Measurements from ENCODE around the gene TTBK1.

The TTBK1 gene

GRCh38 chr6:43262000-43262779 is 18.9 kb downstream of the TTBK1 start:
- DNase-seq (ENCODE audit: low read depth in 1 of 2, low spot score in 1 of 2): peak in 1 of 2 experiments; percentile 47
- no peak for TF ChIP-seq JUND (IDR thresholded peaks at IDR 0.05; ENCODE audit: low read depth)
- in situ Hi-C loops (cut with HindIII; ENCODE audit: low pct_unique_long_range_greater_than_20kb, low sequenced_read_pairs): no loop called here

- no peak for TF ChIP-seq JUND (IDR thresholded peaks at IDR 0.05; ENCODE audit: low read depth)
- no peak for DNase-seq (ENCODE audit: low read depth in 1 of 2, low spot score in 1 of 2)
- in situ Hi-C loops (cut with HindIII; ENCODE audit: low pct_unique_long_range_greater_than_20kb, low sequenced_read_pairs): no loop called here
These were observed 19.6 kb downstream of the TTBK1 start for GRCh38 chr6:43262780-43263313.

DNA sequence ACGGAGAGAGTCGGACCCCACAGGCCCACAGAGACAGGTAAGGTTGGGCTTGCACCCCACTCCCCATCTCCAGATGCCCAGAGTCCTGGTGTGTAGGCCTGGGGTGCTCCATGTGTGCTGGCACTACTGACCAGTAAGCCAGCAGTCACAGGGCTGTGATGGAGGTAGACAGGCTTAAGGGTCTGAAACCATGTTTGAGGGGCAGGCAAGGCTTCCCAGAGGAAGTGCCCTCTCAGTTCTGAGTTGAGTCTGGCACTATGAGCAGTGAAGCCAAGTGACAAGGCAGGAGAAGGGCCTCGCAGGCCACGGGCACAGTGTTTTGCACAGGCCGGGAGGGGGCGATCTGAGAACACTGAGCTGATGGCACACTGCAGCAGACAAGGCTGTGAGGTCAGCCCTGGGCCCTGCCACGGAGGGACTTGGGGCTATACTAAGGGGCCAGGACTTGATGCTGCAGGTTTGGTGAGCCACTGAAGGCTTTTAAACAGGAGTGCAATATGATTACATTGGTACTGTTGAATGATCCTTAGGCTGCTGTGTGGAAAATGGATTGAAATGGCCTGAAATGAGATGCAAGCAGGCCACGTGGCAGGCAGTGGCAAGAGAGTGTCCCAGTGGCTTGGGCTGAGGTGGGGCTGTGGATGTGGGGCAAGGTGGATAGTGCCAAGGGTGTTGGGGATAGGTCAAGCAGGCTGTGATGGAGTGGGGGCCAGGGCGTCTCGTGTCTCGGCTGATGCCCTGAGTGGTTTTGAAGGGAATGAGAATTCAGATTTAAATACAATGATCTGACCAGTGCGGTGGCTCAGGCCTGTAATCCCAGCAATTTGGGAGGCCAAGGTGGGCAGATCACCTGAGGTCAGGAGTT is 20.3 kb downstream of the TTBK1 start:
- peak; percentile 84 to 98 for DNase-seq (ENCODE audit: low read depth in 1 of 2, low spot score in 1 of 2)
- TF ChIP-seq JUND (IDR thresholded peaks at IDR 0.05; ENCODE audit: low read depth): no peak
- in situ Hi-C loops (cut with HindIII; ENCODE audit: low pct_unique_long_range_greater_than_20kb, low sequenced_read_pairs): no loop called here

- in situ Hi-C loops (cut with HindIII; ENCODE audit: low pct_unique_long_range_greater_than_20kb, low sequenced_read_pairs): no loop called here
These were observed 21.4 kb downstream of the TTBK1 start for GRCh38 chr6:43264599-43265145.

DNA sequence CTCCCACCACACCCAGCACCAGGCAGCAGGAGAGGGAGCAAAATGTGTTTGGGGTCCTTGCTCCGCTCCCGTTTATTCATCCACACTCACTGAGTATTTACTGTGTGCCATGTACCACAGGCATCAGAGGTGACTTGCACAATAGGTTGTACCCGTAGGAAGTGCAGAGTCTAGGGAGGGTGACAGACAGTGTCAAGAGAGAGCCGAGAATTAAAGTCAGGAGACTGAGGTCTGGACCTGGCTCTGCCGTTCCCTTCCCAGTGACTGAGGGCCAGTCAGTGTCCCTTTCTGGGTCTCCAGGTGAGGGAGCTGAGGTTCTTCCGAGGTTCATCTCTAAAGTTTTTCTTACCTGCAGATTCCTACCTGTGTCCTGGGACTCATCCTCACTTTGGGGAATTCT is 22.3 kb downstream of the TTBK1 start:
- TF ChIP-seq JUND (IDR thresholded peaks at IDR 0.05; ENCODE audit: low read depth): no peak
- in situ Hi-C loops (cut with HindIII; ENCODE audit: low pct_unique_long_range_greater_than_20kb, low sequenced_read_pairs): no loop called here

More at GRCh38 chr6:43264599-43265145, 21.4 kb downstream of the TTBK1 start:
- TF ChIP-seq JUND (IDR thresholded peaks at IDR 0.05; ENCODE audit: low read depth): no peak
- no peak for DNase-seq (ENCODE audit: low read depth in 1 of 2, low spot score in 1 of 2)

DNA sequence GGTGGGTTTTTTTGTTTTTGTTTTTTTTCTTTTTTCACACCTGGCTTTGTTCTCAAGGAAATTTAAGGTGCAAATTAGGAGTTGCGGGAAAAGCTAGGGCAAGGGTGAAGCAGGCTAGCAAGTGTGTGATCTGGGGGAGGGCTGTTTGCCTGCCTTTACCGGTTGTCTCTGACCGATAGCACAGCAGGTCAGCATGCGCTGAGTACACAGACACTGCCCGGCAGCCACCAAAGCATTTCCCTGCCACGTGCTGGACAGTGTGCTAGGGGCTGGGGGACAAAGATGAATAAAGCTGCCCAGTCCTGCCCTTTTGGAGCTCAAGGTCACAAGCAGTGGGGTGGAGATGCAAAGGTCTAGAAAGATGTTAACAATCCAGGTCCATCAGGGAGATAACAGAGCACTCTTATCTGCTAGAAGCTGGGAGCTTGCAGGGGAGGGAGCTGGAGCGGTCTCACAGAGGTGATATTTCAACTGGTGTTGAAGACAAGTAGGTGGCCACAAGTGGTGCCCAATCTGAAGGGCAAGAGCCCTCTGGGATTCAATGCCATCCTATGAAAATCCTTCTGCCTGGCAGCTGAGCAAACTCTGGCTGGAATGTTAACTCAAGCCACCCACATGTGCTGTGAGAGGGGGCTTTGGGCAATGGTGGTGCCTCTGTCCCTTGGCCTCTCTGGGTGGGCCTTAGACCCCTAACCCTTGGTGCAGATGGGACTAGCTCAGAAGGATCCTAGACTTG is 24.5 kb downstream of the TTBK1 start:
- no peak for TF ChIP-seq JUND (IDR thresholded peaks at IDR 0.05; ENCODE audit: low read depth)
- no peak for DNase-seq (ENCODE audit: low read depth in 1 of 2, low spot score in 1 of 2)
- in situ Hi-C loops (cut with HindIII; ENCODE audit: low pct_unique_long_range_greater_than_20kb, low sequenced_read_pairs): no loop called here

More for the DNA sequence above, 22.3 kb downstream of the TTBK1 start:
- no peak for DNase-seq (ENCODE audit: low read depth in 1 of 2, low spot score in 1 of 2)

DNA sequence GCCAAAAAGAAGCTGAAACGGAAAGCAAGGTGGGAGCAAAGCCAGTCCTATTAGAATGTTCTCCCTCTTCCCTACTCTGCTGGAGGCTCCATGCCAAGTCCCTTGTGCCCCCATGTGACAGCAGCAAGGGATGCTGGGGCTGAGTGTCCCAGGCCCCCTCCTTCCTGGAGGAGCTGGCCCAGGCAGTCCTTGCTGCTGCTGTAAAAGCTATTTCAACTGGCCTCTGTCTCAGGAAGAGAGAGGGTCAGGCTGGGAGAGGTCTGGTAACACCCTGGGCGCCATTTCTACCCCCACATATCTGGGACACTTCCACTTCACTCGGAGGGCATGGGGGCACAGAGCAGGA is 25.0 kb downstream of the TTBK1 start:
- TF ChIP-seq JUND (IDR thresholded peaks at IDR 0.05; ENCODE audit: low read depth): no peak
- in situ Hi-C loops (cut with HindIII; ENCODE audit: low pct_unique_long_range_greater_than_20kb, low sequenced_read_pairs): no loop called here
- DNase-seq (ENCODE audit: low read depth in 1 of 2, low spot score in 1 of 2): no peak

DNA sequence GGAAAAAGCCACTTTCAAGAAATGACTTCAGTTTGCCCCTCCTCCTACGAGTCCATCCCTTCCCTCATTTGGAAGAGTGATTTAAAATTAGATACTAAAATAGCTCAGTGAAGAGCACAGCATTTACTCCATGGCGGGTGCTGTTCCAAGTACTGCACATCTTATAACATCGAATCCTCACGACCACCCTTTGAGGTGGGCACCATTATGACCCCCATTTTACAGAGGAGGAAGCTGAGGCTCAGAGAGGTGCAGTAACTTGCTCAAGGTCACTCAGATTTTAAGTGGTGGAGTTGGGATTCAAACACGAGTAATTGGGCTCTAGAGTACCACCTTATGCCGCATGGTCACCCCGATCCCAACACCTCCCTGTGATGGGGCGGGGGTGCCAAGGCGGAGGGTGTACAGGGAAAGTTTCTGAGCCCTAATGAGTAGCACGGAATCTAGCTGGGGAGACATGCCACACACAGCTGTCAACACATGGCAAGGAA is 25.5 kb downstream of the TTBK1 start:
- no peak for TF ChIP-seq JUND (IDR thresholded peaks at IDR 0.05; ENCODE audit: low read depth)
- in situ Hi-C loops (cut with HindIII; ENCODE audit: low pct_unique_long_range_greater_than_20kb, low sequenced_read_pairs): no loop called here
- no peak for DNase-seq (ENCODE audit: low read depth in 1 of 2, low spot score in 1 of 2)

- in situ Hi-C loops (cut with HindIII; ENCODE audit: low pct_unique_long_range_greater_than_20kb, low sequenced_read_pairs): no loop called here
These were observed 26.2 kb downstream of the TTBK1 start for GRCh38 chr6:43269273-43270007.

DNA sequence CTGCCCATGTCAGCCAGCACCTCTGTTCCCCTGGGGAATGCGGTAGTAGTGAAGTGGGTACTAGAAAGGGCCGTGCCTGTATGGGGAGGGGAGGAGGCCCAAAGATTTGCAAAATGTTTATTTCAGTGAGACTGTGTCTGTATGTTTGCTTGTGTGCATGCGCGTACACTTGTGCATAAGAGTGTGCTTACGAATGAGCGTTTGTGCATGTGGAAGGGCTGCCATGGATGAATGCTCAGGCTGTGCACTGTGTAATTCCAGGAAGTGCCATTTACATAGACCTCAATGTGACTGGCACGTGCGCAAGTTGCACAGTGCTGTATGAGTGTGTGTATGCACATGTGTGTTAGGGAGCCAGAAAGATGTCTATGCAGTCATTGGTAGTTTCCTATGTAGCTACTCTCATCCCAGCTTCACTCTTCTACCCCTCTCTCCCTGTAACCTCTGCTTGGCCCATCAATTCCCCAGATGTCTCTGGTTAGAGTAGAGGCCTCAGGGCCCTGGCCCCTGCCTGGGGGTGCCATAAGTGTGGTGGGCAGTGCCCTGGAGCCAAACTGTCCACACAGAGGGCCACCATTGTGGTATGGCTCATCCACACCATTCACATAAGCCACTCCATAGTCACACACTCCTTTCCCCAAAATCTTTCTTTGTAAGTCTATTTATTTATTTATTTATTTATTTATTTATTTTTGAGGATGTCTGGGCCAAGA is 28.0 kb downstream of the TTBK1 start:
- in situ Hi-C loops (cut with HindIII; ENCODE audit: low pct_unique_long_range_greater_than_20kb, low sequenced_read_pairs): no loop called here
- DNase-seq (ENCODE audit: low read depth in 1 of 2, low spot score in 1 of 2): no peak
- TF ChIP-seq JUND (IDR thresholded peaks at IDR 0.05; ENCODE audit: low read depth): no peak

More at GRCh38 chr6:43269273-43270007, 26.2 kb downstream of the TTBK1 start:
- DNase-seq (ENCODE audit: low read depth in 1 of 2, low spot score in 1 of 2): no peak
- TF ChIP-seq JUND (IDR thresholded peaks at IDR 0.05; ENCODE audit: low read depth): no peak

- in situ Hi-C loops (cut with HindIII; ENCODE audit: low pct_unique_long_range_greater_than_20kb, low sequenced_read_pairs): no loop called here
- DNase-seq (ENCODE audit: low read depth in 1 of 2, low spot score in 1 of 2): no peak
- no peak for TF ChIP-seq JUND (IDR thresholded peaks at IDR 0.05; ENCODE audit: low read depth)
These were observed 28.7 kb downstream of the TTBK1 start for GRCh38 chr6:43271944-43272343.
